GM12878 (cell line): ENCODE results near the gene SMIM12. TPM values are rescaled to one million over a fixed set of nuclear protein-coding genes. Genes with fewer than 3 reads are reported as not detected.

Experiments
- ATAC-seq: fragments of 200-7000 bp; cut with Tn5 transposase; 3 replicates; pipeline ENCODE4 v1.9.1; 2020; ENCODE audit warnings: mild to moderate bottlenecking, moderate library complexity
- BruUV-seq: library from RNA; stranded (reverse); fragments of 400-500 nt; replicated peaks from 2 replicates; lab custom pipeline; 2021; lab: Mats Ljungman, UMichigan
- CTCF ChIA-PET: fragments of 300-600 bp; sonication (Branson Sonifier 250); formaldehyde crosslinking; extraction: SDS; loops from one replicate; lab custom pipeline; 2021; ENCODE audit warnings: inconsistent platforms; lab: Yijun Ruan, JAX
- POLR2A ChIA-PET: fragments of 350-600 bp; formaldehyde crosslinking; extraction: SDS; loops from one replicate; lab custom pipeline; 2021; ENCODE audit warnings: inconsistent platforms; lab: Charles Lee
- RAD21 ChIA-PET: fragments of 300-600 bp; sonication (Branson Sonifier 250); formaldehyde crosslinking; loops from one replicate; lab custom pipeline; 2023; ENCODE audit warnings: antibody characterized with exemption; ENCODE audit not compliant: unreplicated experiment; lab: Charles Lee
- SMC1A ChIA-PET: fragments of 300-600 bp; sonication (Branson Sonifier 250); formaldehyde crosslinking; loops from one replicate; lab custom pipeline; 2023; ENCODE audit not compliant: unreplicated experiment, uncharacterized antibody; lab: Charles Lee
- DNase-seq: peaks from one replicate; pipeline ENCODE4 v3.0.0-alpha.2; 2011; ENCODE audit warnings: low read depth, low spot score
- FAIRE-seq: peaks from 3 replicates; lab custom pipeline; 2011; peaks lifted over from hg19 to GRCh38; lab: Jason Lieb, UNC
- H2AFZ ChIP-seq: 2 replicates; pipeline ENCODE4 v1.6.0; 2011; ENCODE audit warnings: low read depth, low read length, control low read depth; ENCODE audit not compliant: control insufficient read depth
- H3K27ac ChIP-seq: 2 replicates; pipeline ENCODE4 v1.5.1; 2011; ENCODE audit warnings: control low read depth; ENCODE audit not compliant: control insufficient read depth, insufficient read depth
- H3K27me3 ChIP-seq, 2 experiments: replicated peaks in 1 of 2; 2 replicates each; pipeline versions ENCODE4 v1.6.0 to v1.6.1; 2011; ENCODE audit warnings: low read length in 1 of 2; ENCODE audit not compliant: control insufficient read depth in 2 of 2, insufficient read depth in 2 of 2
- H3K36me3 ChIP-seq, 2 experiments: 2 replicates each; pipeline ENCODE4 v1.5.1; 2011; ENCODE audit warnings: low read length in 1 of 2; ENCODE audit not compliant: control insufficient read depth in 2 of 2, insufficient read depth in 2 of 2
- H3K4me1 ChIP-seq: 2 replicates; pipeline ENCODE4 v1.6.1; 2011; ENCODE audit warnings: mild to moderate bottlenecking, low read length, moderate library complexity, mixed read lengths; ENCODE audit not compliant: control insufficient read depth, insufficient read depth
- H3K4me2 ChIP-seq: 2 replicates; pipeline ENCODE4 v1.6.0; 2011; ENCODE audit warnings: control low read depth; ENCODE audit not compliant: control insufficient read depth, insufficient read depth
- H3K4me3 ChIP-seq: fragments of 200-600 bp; sonication (generic); 2 replicates; pipeline ENCODE4 v1.5.1; 2016
- H3K79me2 ChIP-seq: 2 replicates; pipeline ENCODE4 v1.6.0; 2011; ENCODE audit warnings: low read length; ENCODE audit not compliant: control insufficient read depth, insufficient read depth
- H3K9ac ChIP-seq: 2 replicates; pipeline ENCODE4 v1.8.0; 2011; ENCODE audit warnings: low read length, control low read depth, mixed read lengths; ENCODE audit not compliant: control insufficient read depth, insufficient read depth
- H3K9me3 ChIP-seq: replicated peaks from 3 replicates; pipeline ENCODE4 v1.5.1; 2011; ENCODE audit warnings: mild to moderate bottlenecking, low read length; ENCODE audit not compliant: control insufficient read depth, insufficient read depth
- H4K20me1 ChIP-seq: 2 replicates; pipeline ENCODE4 v1.6.0; 2011; ENCODE audit not compliant: control insufficient read depth, insufficient read depth
- BCL11A ChIP-seq: IDR thresholded peaks from 2 replicates; pipeline ENCODE4 v1.6.1; 2011; ENCODE audit warnings: low read depth, low read length
- BHLHE40 ChIP-seq, 2 experiments: fragments of 450-650 bp in 1 of 2; IDR thresholded peaks; 2 replicates each; pipeline ENCODE4 v1.6.1; 2011 to 2017; ENCODE audit warnings: low read depth in 2 of 2, borderline replicate concordance in 1 of 2, improper control_type of control experiment in 1 of 2, low read length in 1 of 2, mild to moderate bottlenecking in 1 of 2
- BRCA1 ChIP-seq: IDR thresholded peaks from 2 replicates; pipeline ENCODE4 v1.6.1; 2011; ENCODE audit warnings: low read depth, low read length, improper control_type of control experiment
- CBX5 ChIP-seq: sonication (generic); IDR thresholded peaks from 2 replicates; pipeline ENCODE4 v1.6.1; 2016; ENCODE audit warnings: low read depth, moderate library complexity, mild to moderate bottlenecking, inconsistent platforms
- IRF3 ChIP-seq: fragments of 450-650 bp; IDR thresholded peaks from 2 replicates; pipeline ENCODE4 v1.6.1; 2014; ENCODE audit warnings: mild to moderate bottlenecking
- NR2C1 ChIP-seq: fragments of 450-650 bp; IDR thresholded peaks from 2 replicates; pipeline ENCODE4 v1.6.1; 2017; ENCODE audit warnings: antibody characterized with exemption, mild to moderate bottlenecking, moderate library complexity
- PAX5 ChIP-seq: IDR thresholded peaks from 2 replicates; pipeline ENCODE4 v1.6.1; 2011; ENCODE audit warnings: low read depth, low read length, borderline replicate concordance
- RFX5 ChIP-seq: IDR thresholded peaks from 2 replicates; pipeline ENCODE4 v1.6.1; 2011; ENCODE audit warnings: low read depth, low read length, improper control_type of control experiment
- SMAD1 ChIP-seq: fragments of 450-650 bp; IDR thresholded peaks from 2 replicates; pipeline ENCODE4 v1.6.1; 2018; ENCODE audit warnings: mild to moderate bottlenecking, low read depth; ENCODE audit not compliant: partially characterized antibody
- SMARCA5 ChIP-seq: fragments of 450-650 bp; IDR thresholded peaks from 2 replicates; pipeline ENCODE4 v1.6.1; 2017; ENCODE audit warnings: mild to moderate bottlenecking
- TCF12 ChIP-seq: IDR thresholded peaks from 2 replicates; pipeline ENCODE4 v1.6.1; 2011; ENCODE audit warnings: low read depth, mild to moderate bottlenecking, low read length
- YBX1 ChIP-seq: fragments of 450-650 bp; IDR thresholded peaks from 2 replicates; pipeline ENCODE4 v1.6.1; 2016; ENCODE audit warnings: antibody characterized with exemption
- ZNF207 ChIP-seq: fragments of 450-650 bp; IDR thresholded peaks from 2 replicates; pipeline ENCODE4 v1.6.1; 2014; ENCODE audit warnings: antibody characterized with exemption, mild to moderate bottlenecking, borderline replicate concordance
- ZNF24 ChIP-seq: fragments of 450-650 bp; IDR thresholded peaks from 2 replicates; pipeline ENCODE4 v1.6.1; 2017; ENCODE audit warnings: antibody characterized with exemption, mild to moderate bottlenecking
- WGBS: methylation state at CpG from one replicate; pipeline ENCODE4 v1.1.6; 2016; ENCODE audit warnings: low lambda C conversion rate; ENCODE audit not compliant: insufficient replicate concordance, insufficient coverage; ENCODE audit errors: missing lambda C conversion rate; 5-methylcytosine and 5-hydroxymethylcytosine counted together
- in situ Hi-C: fragments of 300-500 bp; cut with MboI; formaldehyde crosslinking; loops from 9 replicates; pipeline ENCODE4 v1.14.3; 2018; ENCODE audit warnings: mixed read lengths
- intact Hi-C: fragments of 100-400 bp; cut with micrococcal nuclease; formaldehyde crosslinking; loops from one replicate; pipeline ENCODE4 v1.14.2; 2022; ENCODE audit not compliant: unreplicated experiment
- polyA plus RNA-seq, 11 experiments: library from polyadenylated mRNA; depleted of rRNA in 4 of 11; unstranded in 6 of 11; stranded (reverse) in 5 of 11; fragments of >200 nt; fragmentation: Nextera tagmentation in 4 of 11; fragmentation: Illumina TruSeq in 1 of 11; extraction: Ambion mirVana in 4 of 11; extraction: Trizol in 1 of 11; gene quantifications; 1 replicate in 1 of 11; 2 replicates in 10 of 11; pipeline versions ENCODE4 v1.2.1 to v1.2.3, GENCODE V29; 2011 to 2016; ENCODE audit warnings: inconsistent platforms in 2 of 11, missing spikeins in 2 of 11, low read depth in 1 of 11
- total RNA-seq, 4 experiments: library from RNA; depleted of rRNA in 3 of 4; stranded (reverse); fragments of >200 nt in 3 of 4; fragmentation: Illumina TruSeq in 1 of 4; extraction: Trizol in 1 of 4; gene quantifications; 2 replicates each; pipeline versions ENCODE4 v1.2.1 to v1.2.3, GENCODE V29; 2013 to 2021
- TF ChIP-seq, protein P1 (sequence below): IDR thresholded peaks from 2 replicates; pipeline ENCODE4 v1.6.1; 2012; ENCODE audit warnings: low read depth, low read length, improper control_type of control experiment
- TF ChIP-seq, protein P2 (sequence below): fragments of 450-650 bp; formaldehyde crosslinking; IDR thresholded peaks from 2 replicates; pipeline ENCODE4 v1.4.0; 2022; ENCODE audit warnings: mild to moderate bottlenecking, moderate library complexity
- TF ChIP-seq, protein P3 (sequence below): fragments of 450-650 bp; IDR thresholded peaks from 2 replicates; pipeline ENCODE4 v1.6.1; 2016; ENCODE audit warnings: mild to moderate bottlenecking

The SMIM12 gene
- total and polyA plus RNA-seq, 10 of the 15 experiments (the other 5 are each of a cell fraction or from before 2014, with no cell fraction given) = 26.1 to 81.5 (median 44.1) TPM

GRCh38 chr1:34856697-34857096 lies 2.9 kb downstream of the SMIM12 start:
- 99% methylated on average over 6 of the region's 6 CpGs for WGBS
- TF ChIP-seq, protein P1, sequence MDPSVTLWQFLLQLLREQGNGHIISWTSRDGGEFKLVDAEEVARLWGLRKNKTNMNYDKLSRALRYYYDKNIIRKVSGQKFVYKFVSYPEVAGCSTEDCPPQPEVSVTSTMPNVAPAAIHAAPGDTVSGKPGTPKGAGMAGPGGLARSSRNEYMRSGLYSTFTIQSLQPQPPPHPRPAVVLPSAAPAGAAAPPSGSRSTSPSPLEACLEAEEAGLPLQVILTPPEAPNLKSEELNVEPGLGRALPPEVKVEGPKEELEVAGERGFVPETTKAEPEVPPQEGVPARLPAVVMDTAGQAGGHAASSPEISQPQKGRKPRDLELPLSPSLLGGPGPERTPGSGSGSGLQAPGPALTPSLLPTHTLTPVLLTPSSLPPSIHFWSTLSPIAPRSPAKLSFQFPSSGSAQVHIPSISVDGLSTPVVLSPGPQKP = no peak
- TF ChIP-seq BHLHE40 (IDR thresholded peaks at IDR 0.05; ENCODE audit: borderline replicate concordance in 1 of 2, low read depth in 2 of 2, low read length in 1 of 2) (no peak), ZNF207 (no peak), IRF3 (no peak), BCL11A (no peak), ZNF24 (no peak), SMAD1 (no peak), RFX5 (no peak), SMARCA5 (no peak), TCF12 (no peak), PAX5 (no peak), YBX1 (no peak), CBX5 (no peak), BRCA1 (no peak), NR2C1 (no peak)
- TF ChIP-seq, protein P2, sequence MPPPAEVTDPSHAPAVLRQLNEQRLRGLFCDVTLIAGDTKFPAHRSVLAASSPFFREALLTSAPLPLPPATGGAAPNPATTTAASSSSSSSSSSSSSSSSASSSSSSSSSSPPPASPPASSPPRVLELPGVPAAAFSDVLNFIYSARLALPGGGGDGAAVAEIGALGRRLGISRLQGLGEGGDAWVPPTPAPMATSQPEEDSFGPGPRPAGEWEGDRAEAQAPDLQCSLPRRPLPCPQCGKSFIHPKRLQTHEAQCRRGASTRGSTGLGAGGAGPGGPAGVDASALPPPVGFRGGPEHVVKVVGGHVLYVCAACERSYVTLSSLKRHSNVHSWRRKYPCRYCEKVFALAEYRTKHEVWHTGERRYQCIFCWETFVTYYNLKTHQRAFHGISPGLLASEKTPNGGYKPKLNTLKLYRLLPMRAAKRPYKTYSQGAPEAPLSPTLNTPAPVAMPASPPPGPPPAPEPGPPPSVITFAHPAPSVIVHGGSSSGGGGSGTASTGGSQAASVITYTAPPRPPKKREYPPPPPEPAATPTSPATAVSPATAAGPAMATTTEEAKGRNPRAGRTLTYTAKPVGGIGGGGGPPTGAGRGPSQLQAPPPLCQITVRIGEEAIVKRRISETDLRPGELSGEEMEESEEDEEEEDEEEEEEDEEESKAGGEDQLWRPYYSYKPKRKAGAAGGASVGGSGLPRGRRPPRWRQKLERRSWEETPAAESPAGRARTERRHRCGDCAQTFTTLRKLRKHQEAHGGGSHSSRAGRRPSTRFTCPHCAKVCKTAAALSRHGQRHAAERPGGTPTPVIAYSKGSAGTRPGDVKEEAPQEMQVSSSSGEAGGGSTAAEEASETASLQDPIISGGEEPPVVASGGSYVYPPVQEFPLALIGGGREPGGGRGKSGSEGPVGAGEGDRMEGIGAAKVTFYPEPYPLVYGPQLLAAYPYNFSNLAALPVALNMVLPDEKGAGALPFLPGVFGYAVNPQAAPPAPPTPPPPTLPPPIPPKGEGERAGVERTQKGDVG (CRISPR knock-in tag) = no peak
- TF ChIP-seq, protein P3, sequence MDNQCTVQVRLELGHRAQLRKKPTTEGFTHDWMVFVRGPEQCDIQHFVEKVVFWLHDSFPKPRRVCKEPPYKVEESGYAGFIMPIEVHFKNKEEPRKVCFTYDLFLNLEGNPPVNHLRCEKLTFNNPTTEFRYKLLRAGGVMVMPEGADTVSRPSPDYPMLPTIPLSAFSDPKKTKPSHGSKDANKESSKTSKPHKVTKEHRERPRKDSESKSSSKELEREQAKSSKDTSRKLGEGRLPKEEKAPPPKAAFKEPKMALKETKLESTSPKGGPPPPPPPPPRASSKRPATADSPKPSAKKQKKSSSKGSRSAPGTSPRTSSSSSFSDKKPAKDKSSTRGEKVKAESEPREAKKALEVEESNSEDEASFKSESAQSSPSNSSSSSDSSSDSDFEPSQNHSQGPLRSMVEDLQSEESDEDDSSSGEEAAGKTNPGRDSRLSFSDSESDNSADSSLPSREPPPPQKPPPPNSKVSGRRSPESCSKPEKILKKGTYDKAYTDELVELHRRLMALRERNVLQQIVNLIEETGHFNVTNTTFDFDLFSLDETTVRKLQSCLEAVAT = no peak

More at GRCh38 chr1:34856697-34857096, 2.9 kb downstream of the SMIM12 start:
- Histone ChIP-seq H2AFZ (no peak overlapping the region), H3K4me1 (no peaks in the 10 kb centered on the region), H3K36me3 (peaks cover 10 to 12% of the 10 kb centered on the region in 2 experiments), H3K9ac (no peak overlapping the region), H3K27ac (no peak overlapping the region), H3K9me3 (no peaks in the 10 kb centered on the region), H3K79me2 (peaks cover 32% of the 10 kb centered on the region), H3K4me3 (no peak overlapping the region), H4K20me1 (no peaks in the 10 kb centered on the region; the same call in 1 of the 2 replicates), H3K27me3 (no peaks in the 10 kb centered on the region), H3K4me2 (no peak overlapping the region)
- POLR2A ChIA-PET = no interaction called here
- SMC1A ChIA-PET = interaction anchor here (1.0 kb wide), 1 partner anchor 60 kb away, joined by 5 read pairs; no protein-coding TSS in a partner anchor
- FAIRE-seq (no peak), DNase-seq (no peak), ATAC-seq (no peak)
- CTCF ChIA-PET = interaction anchor here (0.6 to 6.8 kb wide), 2 partner anchors 9 to 302 kb away, joined by 3 to 58 read pairs; no protein-coding TSS in a partner anchor
- no TSS peak for BruUV-seq
- intact Hi-C loops (loop anchor here (5.0 to 10.0 kb wide), 2 partner anchors 328 to 441 kb away; no protein-coding TSS in a partner anchor), in situ Hi-C loops (no loop called here)
- RAD21 ChIA-PET = no interaction called here
